ENCODE measurements around the gene AHDC1.

AHDC1 gene

DNA sequence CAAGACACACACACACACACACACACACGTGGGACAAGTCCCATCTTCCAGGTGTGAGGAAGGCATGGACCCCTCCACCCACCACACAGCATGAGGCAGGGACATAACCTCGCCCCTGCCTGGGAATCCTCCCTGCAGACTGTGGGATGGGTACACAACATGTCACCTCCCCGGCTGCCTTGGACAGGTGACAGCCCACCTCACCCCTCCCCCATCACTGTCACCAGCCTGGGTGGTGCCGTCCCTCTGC is 40.7 kb downstream of the AHDC1 start:
- Histone ChIP-seq H3K4me1 (ENCODE audit: low read depth, poor library complexity, severe bottlenecking) (peaks cover 4% of the 10 kb centered on the region), H3K4me2 (no peak overlapping the region), H4K20me1 (ENCODE audit: insufficient read depth) (no peaks in the 10 kb centered on the region), H3K4me3 (IDR thresholded peaks at IDR 0.05; ENCODE audit: insufficient read depth, low read depth, low read length) (no peak overlapping the region), H2AFZ (ENCODE audit: low read depth) (no peak overlapping the region), H3K79me2 (ENCODE audit: insufficient read depth, low read depth) (no peaks in the 10 kb centered on the region), H3K27ac (no peak overlapping the region), H3K36me3 (ENCODE audit: insufficient read depth) (no peaks in the 10 kb centered on the region), H3K27me3 (ENCODE audit: insufficient read depth, low read depth) (no peaks in the 10 kb centered on the region), H3K9ac (no peak overlapping the region)
- TF ChIP-seq CTCF (conservative IDR thresholded peaks at IDR 0.05; ENCODE audit: low read depth, low read length), result no peak

GRCh38 chr1:27562534-27563340 is 41.2 kb downstream of the AHDC1 start:
- TF ChIP-seq CTCF (conservative IDR thresholded peaks at IDR 0.05; ENCODE audit: low read depth, low read length), result no peak
- Histone ChIP-seq H3K4me3 (IDR thresholded peaks at IDR 0.05; ENCODE audit: insufficient read depth, low read depth, low read length) (no peak overlapping the region), H4K20me1 (ENCODE audit: insufficient read depth) (no peaks in the 10 kb centered on the region), H3K27ac (no peak overlapping the region), H3K79me2 (ENCODE audit: insufficient read depth, low read depth) (no peaks in the 10 kb centered on the region), H3K4me2 (no peak overlapping the region), H3K36me3 (ENCODE audit: insufficient read depth) (no peaks in the 10 kb centered on the region), H3K9ac (no peak overlapping the region), H3K27me3 (ENCODE audit: insufficient read depth, low read depth) (no peaks in the 10 kb centered on the region), H3K4me1 (ENCODE audit: low read depth, poor library complexity, severe bottlenecking) (peaks cover under 1% of the 10 kb centered on the region), H2AFZ (ENCODE audit: low read depth) (no peak overlapping the region)

DNA sequence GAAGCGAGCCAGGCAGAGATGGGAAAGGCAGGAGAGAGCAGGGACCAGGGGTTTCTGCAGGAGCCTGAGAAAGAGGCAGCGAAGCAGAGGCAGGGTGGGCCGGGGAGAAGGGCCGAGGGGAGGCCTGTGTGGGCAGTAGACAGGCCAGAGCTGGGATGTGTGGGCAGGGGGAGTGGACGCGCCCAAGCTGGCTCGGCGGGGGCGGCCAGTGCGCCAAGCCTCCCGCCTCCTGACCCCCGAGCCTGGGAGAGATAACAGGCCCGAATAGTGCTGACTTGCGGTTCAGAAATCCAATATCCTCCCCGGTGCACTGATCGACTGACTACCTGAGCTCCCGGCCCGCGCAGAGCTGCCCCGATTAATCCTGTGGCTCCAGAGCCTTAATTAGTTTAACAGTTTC is 41.9 kb downstream of the AHDC1 start:
- no peaks in the 10 kb centered on the region for H4K20me1 ChIP-seq (ENCODE audit: insufficient read depth)

DNA sequence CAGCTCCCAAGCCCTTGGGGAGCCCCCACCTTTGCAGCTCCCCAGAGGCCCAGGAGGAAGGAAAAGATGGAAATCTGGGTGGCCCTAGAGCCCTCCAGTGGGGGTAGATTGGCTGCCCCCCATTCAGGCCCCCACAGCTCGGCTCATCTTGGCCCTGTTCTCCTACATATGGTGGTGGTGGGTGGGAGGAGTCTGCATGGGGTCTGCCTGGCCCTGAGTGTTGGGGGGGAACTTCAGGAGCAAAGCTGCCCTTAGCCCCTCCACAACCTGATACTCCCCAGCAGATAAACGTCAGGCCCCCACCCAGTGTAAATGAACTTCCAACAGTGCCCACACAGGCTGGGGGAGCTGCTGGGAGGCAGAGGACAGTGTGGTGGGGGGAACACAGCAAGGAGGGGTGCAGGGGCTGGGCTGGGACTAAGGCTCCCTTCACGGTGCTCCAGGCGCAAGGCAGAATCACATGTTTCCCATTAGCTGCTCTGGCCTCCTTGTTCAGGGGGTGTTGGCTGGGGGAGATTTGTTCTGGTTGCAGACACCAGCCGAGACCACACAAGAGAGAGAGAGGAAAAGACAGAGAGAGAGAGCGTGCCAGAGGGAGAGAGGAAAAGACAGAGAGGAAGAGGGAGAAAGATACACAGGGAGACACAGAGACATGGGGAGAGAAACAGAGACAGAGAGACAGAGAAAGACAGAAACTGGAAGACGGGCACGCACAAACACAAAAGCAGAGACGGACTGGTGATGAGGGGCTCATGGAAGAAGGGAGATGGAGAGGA is 42.6 kb downstream of the AHDC1 start:
- H3K27me3 ChIP-seq (ENCODE audit: insufficient read depth, low read depth), result no peaks in the 10 kb centered on the region
- H3K4me1 ChIP-seq (ENCODE audit: low read depth, poor library complexity, severe bottlenecking), result peaks cover 13% of the 10 kb centered on the region
- H4K20me1 ChIP-seq (ENCODE audit: insufficient read depth), result no peaks in the 10 kb centered on the region

More for the DNA sequence above, 41.9 kb downstream of the AHDC1 start:
- Histone ChIP-seq H3K36me3 (ENCODE audit: insufficient read depth) (no peaks in the 10 kb centered on the region), H3K9ac (no peak overlapping the region), H3K79me2 (ENCODE audit: insufficient read depth, low read depth) (no peaks in the 10 kb centered on the region), H3K27ac (no peak overlapping the region), H2AFZ (ENCODE audit: low read depth) (no peak overlapping the region), H3K4me3 (IDR thresholded peaks at IDR 0.05; ENCODE audit: insufficient read depth, low read depth, low read length) (no peak overlapping the region), H3K4me2 (no peak overlapping the region), H3K27me3 (ENCODE audit: insufficient read depth, low read depth) (no peaks in the 10 kb centered on the region), H3K4me1 (ENCODE audit: low read depth, poor library complexity, severe bottlenecking) (peaks cover 7% of the 10 kb centered on the region)
- no peak for TF ChIP-seq CTCF (conservative IDR thresholded peaks at IDR 0.05; ENCODE audit: low read depth, low read length)

More for the DNA sequence above, 42.6 kb downstream of the AHDC1 start:
- Histone ChIP-seq H3K9ac (no peak overlapping the region), H2AFZ (ENCODE audit: low read depth) (no peak overlapping the region), H3K4me3 (IDR thresholded peaks at IDR 0.05; ENCODE audit: insufficient read depth, low read depth, low read length) (no peak overlapping the region), H3K27ac (no peak overlapping the region), H3K4me2 (no peak overlapping the region), H3K36me3 (ENCODE audit: insufficient read depth) (no peaks in the 10 kb centered on the region), H3K79me2 (ENCODE audit: insufficient read depth, low read depth) (no peaks in the 10 kb centered on the region)
- no peak for TF ChIP-seq CTCF (conservative IDR thresholded peaks at IDR 0.05; ENCODE audit: low read depth, low read length)

Measured in KMS-11 (cell line).